CD4-positive, alpha-beta T cell treated with Interleukin-17A for 1 hour (primary cell): ENCODE measurements around the gene PBX3.

ENCODE experiments used
- DNase-seq: peaks from one replicate; pipeline ENCODE4 v3.0.0-alpha.2; 2020

PBX3 gene

GRCh38 chr9:125953314-125954019 lies 206.3 kb downstream of the PBX3 start:
- no peak for DNase-seq

- DNase-seq, result no peak
These were observed 208.9 kb downstream of the PBX3 start for GRCh38 chr9:125956102-125956501.

GRCh38 chr9:125959315-125959714 lies 212.1 kb downstream of the PBX3 start:
- no peak for DNase-seq

DNA sequence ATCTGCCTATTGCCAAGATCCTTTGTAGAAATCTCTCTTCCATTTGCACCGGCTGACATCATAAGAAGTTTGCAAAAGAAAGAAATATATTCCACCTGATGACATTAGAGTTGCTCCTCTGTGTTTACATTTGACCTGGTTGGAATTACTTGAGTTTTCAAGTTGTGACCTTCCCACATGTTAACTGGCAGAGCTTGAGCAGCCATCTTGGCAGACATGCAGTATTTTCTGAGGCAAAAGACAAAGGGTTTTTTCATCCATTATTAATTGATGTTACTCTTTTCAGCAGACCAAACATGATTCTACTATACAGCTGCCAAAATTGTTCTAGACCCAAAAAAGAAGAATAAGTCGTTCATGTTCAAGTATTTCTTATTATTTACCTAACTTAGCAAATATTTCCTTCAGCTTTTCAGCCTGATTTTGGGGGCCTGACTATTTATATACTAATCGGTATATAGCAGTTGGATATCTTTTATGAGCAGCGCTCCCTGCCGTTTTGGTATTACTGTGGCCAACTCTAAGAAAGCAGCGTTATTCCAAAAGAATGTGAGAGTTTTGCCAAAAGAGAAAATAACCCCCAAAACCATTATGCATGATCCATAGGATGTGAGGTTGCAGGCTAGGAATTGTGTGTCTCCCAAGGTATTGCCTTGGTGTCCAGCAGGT lies 212.9 kb downstream of the PBX3 start:
- no peak for DNase-seq

DNA sequence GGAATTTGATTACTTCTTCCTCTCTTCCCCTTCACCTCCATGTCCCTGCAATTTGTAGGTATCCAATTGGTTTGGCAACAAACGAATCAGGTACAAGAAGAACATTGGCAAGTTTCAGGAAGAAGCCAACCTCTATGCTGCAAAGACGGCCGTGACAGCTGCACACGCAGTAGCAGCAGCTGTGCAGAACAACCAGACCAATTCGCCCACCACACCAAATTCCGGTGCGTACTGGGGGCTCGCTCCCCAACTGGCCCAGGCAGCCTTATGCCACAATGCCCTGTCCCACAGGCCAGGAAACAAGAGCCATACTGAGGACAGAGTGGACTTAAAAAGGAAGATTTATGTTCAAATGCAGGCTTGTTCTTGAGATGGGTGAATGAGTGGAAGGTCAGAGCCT lies 213.5 kb downstream of the PBX3 start:
- DNase-seq, result no peak

- no peak for DNase-seq
These were observed 213.9 kb downstream of the PBX3 start for GRCh38 chr9:125961072-125961471.

- no peak for DNase-seq
These were observed 216.8 kb downstream of the PBX3 start for GRCh38 chr9:125963932-125964331.

- no peak for DNase-seq
These were observed 217.6 kb downstream of the PBX3 start for GRCh38 chr9:125964702-125965225.

GRCh38 chr9:125965477-125965876 lies 218.3 kb downstream of the PBX3 start:
- no peak for DNase-seq

GRCh38 chr9:125966466-125966865 lies 219.3 kb downstream of the PBX3 start:
- no peak for DNase-seq

DNA sequence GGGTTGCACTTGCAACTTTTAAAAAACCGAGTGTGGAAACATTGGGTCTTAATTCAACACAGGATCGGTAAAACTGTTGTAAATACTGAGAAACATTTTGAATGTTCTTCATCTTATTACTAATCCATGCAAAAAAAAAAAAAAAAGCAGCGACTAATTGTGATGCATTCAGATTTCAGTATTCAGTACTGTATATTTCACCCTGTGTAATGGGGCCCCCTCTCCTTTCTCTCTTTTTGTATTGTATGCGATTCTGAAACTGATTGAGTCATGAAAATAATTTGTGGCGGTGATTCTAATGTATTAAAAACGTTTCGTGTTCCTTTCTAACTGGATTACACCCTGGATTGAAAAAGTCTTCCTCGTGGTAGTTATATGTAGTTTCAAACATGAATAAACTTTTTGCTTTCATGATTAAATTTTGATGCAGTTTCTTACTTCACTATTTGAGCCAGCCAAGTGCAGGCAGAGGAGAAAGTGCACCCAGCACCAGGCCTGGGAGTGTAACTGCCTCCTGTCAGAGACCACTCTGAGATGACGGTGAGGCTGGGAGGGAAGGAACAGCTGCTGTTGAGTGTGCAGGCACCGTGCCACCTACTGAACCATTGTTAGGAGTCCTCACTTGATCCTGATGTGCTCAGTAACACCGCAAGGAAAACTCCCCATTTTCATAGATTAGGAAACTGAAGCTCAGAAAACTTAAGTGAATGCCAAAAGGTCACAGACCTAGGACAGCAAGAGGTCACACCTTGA lies 220.0 kb downstream of the PBX3 start:
- DNase-seq, result no peak

DNA sequence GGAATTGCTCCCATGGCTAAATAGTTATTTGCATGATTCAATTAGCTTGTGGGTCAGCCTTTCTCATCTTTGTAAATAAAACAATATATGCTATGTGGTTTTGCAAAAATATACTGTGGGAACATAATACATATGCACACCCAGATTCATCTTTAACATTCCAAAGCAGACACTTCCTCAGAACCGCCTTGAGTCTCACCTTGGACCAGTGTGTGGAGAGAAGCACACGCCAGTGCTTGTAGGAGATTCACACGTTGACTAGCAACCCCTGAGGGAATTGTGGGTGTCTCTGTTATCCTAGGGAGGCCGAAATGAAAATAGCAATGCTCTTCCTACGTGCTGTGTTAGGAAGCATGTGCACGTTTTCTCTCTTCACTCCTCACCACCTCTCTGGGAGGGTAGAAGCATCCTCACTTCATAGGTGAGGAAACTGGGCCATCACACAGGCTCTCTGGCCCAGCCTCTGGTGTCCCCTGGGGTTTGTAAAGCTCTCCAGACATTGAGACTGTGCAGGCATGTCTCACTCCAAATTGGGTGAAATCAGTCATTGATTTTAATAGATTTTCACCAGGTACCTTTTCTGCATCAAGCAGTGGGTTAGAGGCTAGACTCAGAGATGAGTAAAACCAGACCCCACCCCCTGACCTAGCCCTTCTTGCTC lies 221.7 kb downstream of the PBX3 start:
- DNase-seq, result no peak

- DNase-seq, result no peak
These were observed 222.3 kb downstream of the PBX3 start for GRCh38 chr9:125969462-125969861.

DNA sequence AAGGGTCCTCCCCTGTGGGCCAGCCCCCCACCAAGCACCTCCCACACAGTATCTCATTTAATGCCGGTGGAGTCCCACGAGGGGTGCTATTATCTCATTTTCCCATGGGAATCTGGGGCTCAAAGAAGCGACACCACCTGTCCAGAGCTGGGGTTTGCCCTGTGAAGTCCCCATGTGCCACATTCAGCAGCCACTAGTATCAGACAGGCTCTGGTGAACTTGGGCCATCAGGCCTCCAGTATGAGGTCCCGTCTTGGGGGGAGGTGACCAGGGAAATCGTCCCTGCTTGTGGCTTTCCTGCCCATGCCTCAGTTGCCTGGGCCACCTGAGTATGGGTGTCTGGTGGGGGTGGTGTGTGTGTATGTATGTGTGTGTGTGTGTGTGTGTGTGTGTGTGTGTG lies 222.7 kb downstream of the PBX3 start:
- no peak for DNase-seq

DNA sequence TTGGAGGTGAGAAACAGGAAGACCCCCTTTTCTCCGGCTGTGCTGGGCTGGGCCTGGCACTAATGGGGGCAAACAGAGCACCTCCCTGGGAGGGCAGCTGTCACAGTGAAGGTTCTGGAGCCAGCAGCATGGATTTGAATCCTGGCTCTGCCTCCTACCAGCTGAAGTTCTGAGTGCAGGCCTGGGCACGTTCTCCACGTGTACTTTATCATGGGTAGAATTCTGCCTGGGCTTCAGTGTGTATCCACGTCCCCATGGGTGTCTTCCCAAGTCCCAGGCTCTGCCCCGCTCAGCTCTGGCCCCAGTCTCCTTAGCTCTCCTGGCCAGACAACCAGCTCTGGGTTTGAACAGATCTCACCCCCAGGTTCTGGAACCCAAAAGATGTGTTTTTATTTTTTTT lies 223.2 kb downstream of the PBX3 start:
- no peak for DNase-seq

GRCh38 chr9:125971050-125971449 lies 223.9 kb downstream of the PBX3 start:
- no peak for DNase-seq

GRCh38 chr9:125972012-125972729 lies 225.0 kb downstream of the PBX3 start:
- DNase-seq, result no peak

- no peak for DNase-seq
These were observed 226.4 kb downstream of the PBX3 start for GRCh38 chr9:125973547-125973946.

DNA sequence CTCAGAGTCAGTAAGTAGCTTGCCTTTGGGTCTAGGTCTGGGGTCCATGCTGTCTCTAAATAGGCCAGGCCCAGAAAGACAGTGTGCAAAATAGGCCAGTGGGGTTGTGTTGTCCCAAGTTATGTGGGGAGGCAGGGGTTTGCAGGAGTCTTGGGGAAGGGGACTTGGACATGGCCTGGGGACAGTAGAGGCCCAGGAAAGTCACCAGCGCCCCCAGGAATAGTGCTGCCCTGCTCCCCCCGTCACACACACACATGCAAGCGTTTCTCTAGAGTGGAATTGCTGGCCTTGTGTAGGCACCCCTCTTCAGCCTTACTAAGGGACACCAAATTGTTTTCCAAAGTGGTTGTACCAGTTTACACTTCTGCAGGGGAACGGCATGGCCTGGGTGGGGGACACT lies 227.5 kb downstream of the PBX3 start:
- no peak for DNase-seq

DNA sequence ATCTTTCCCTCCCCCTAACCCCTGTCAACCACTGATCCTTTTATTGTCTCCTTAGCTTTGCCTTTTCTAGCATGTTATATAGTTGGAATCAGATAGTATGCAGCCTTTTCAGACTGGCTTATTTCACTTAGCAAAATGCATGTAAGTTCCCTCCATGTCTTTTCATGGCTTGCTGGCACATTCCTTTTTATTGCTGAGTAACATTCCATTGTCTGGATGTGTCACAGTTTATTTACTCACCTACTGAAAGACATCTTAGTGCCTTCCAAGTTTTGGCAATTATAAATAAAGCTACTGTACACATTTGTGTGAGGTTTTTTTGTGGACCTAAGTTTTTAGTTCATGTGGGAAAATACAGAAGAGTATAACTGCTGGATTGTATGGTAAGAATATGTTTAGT lies 230.1 kb downstream of the PBX3 start:
- DNase-seq, result no peak

GRCh38 chr9:125979383-125979782 lies 232.2 kb downstream of the PBX3 start:
- no peak for DNase-seq

DNA sequence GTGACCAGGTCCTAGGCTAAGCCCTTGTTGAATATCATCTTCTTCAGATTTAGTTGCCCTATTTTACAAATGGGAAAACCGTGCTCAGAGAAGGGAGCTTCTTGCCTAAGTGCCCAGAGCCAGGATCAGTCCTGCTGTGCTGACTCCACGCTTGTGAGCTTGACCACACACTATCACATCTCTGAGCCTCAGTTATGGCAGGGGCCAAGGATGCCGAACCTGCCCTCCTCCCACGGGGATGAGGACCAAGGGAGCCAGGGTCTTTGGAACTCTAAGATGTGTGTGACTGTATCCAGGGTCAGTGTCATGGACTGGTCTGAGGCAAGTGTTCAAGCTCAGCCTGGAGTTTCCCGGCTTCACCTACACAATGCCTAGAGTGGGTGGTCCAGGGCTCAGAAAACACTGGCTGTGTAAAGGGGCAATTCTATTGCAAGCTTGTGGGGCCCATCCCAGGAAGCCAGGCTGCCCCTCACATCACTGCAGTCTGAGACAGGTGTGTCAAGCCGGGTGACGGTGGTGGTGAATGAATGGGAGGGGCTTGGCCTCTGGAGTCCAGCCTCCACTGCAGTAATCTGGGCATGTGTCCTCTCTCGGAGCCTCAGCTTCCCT lies 235.7 kb downstream of the PBX3 start:
- DNase-seq, result no peak
